ENCODE data around the gene GRM6.

- no peak for TF ChIP-seq EZH2 (IDR thresholded peaks at IDR 0.05; ENCODE audit: borderline replicate concordance, low read depth, low read length, poor library complexity, severe bottlenecking)
- TF ChIP-seq CTCF (conservative IDR thresholded peaks at IDR 0.05; ENCODE audit: low read depth, low read length) = no peak
Observed at GRCh38 chr5:178982941-178983340, 12.2 kb downstream of the GRM6 start.
